NT2/D1 (cell line): ENCODE results near the gene SERPINB5.

ENCODE experiments used
- YY1 ChIP-seq: IDR thresholded peaks from 2 replicates; pipeline ENCODE4 v1.6.1; 2011; ENCODE audit not compliant: insufficient read length, insufficient read depth
- ZNF274 ChIP-seq: IDR thresholded peaks from 2 replicates; pipeline ENCODE4 v1.6.1; 2011; ENCODE audit warnings: mild to moderate bottlenecking, low read depth, low read length

GRCh38 chr18:63514326-63514725 lies 37.6 kb downstream of the SERPINB5 start:
- no peak for TF ChIP-seq YY1
- TF ChIP-seq ZNF274 = no peak
